H1 (cell line): ENCODE measurements around the gene FREM1. TPM values are rescaled to one million over a fixed set of nuclear protein-coding genes. Genes with fewer than 3 reads are reported as not detected.

Experiments used
- ATF2 ChIP-seq: IDR thresholded peaks from 2 replicates; pipeline ENCODE4 v1.6.1; 2012; ENCODE audit warnings: low read length, inconsistent platforms
- BRCA1 ChIP-seq: IDR thresholded peaks from 2 replicates; pipeline ENCODE4 v1.6.1; 2012; ENCODE audit warnings: low read depth, low read length, improper control_type of control experiment
- CBX5 ChIP-seq: fragments of 300-800, 300-1000 bp; sonication (generic); IDR thresholded peaks from 2 replicates; pipeline ENCODE4 v1.7.1; 2016; ENCODE audit warnings: antibody characterized with exemption, low read length, low read depth
- GABPA ChIP-seq: IDR thresholded peaks from 2 replicates; pipeline ENCODE4 v1.6.1; 2011; ENCODE audit warnings: mild to moderate bottlenecking, low read length, moderate library complexity, borderline replicate concordance; ENCODE audit not compliant: insufficient read depth
- MAFK ChIP-seq: IDR thresholded peaks from 2 replicates; pipeline ENCODE4 v1.6.1; 2012; ENCODE audit warnings: low read depth, mild to moderate bottlenecking, improper control_type of control experiment, low read length
- POU5F1 ChIP-seq: IDR thresholded peaks from 2 replicates; pipeline ENCODE4 v1.6.1; 2011; ENCODE audit warnings: low read depth, mild to moderate bottlenecking, low read length, moderate library complexity
- RFX5 ChIP-seq: IDR thresholded peaks from 2 replicates; pipeline ENCODE4 v1.6.1; 2011; ENCODE audit warnings: low read depth, low read length, improper control_type of control experiment, borderline replicate concordance
- TEAD4 ChIP-seq: IDR thresholded peaks from 2 replicates; pipeline ENCODE4 v1.6.1; 2012; ENCODE audit warnings: low read depth, low read length, inconsistent platforms, mixed read lengths
- polyA plus RNA-seq, 7 experiments: library from polyadenylated mRNA; depleted of rRNA in 3 of 7; stranded (reverse) in 5 of 7; unstranded in 2 of 7; fragments of >200 nt in 5 of 7; fragments of 200-250 nt in 2 of 7; gene quantifications; 1 replicate in 5 of 7; 2 replicates in 1 of 7; 4 replicates in 1 of 7; pipeline versions ENCODE4 v1.2.1 to v1.2.3, GENCODE V29; 2011 to 2013; ENCODE audit warnings: missing spikeins in 2 of 7, mixed read lengths in 2 of 7
- total RNA-seq: library from RNA; stranded (reverse); fragmentation: NEBNext Ultra II Directional; extraction: Animal tissue kit (Norgen Biotek cat#: 25700); gene quantifications from 2 replicates; pipeline ENCODE4 v1.2.1, GENCODE V29; 2021
- TF ChIP-seq, protein P1 (sequence below): IDR thresholded peaks from 2 replicates; pipeline ENCODE4 v1.6.1; 2011; ENCODE audit warnings: low read length, improper control_type of control experiment

Gene FREM1
- total and polyA plus RNA-seq, 2 of the 8 experiments (the other 6 are each of a cell fraction or from before 2014, with no cell fraction given): 2.6 to 3.1 TPM

- TF ChIP-seq, protein P1, sequence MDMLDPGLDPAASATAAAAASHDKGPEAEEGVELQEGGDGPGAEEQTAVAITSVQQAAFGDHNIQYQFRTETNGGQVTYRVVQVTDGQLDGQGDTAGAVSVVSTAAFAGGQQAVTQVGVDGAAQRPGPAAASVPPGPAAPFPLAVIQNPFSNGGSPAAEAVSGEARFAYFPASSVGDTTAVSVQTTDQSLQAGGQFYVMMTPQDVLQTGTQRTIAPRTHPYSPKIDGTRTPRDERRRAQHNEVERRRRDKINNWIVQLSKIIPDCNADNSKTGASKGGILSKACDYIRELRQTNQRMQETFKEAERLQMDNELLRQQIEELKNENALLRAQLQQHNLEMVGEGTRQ: no peak
- TF ChIP-seq RFX5: no peak
- TF ChIP-seq TEAD4: no peak
- TF ChIP-seq CBX5: no peak
- TF ChIP-seq ATF2: no peak
- no peak for TF ChIP-seq POU5F1
- TF ChIP-seq BRCA1: no peak
- TF ChIP-seq GABPA: no peak
- no peak for TF ChIP-seq MAFK
These were observed 25.0 kb upstream of the FREM1 start (continued) for GRCh38 chr9:14935106-14935751.
